ENCODE data around the gene NFIC. TPM values are rescaled to one million over a fixed set of nuclear protein-coding genes. Genes with fewer than 3 reads are reported as not detected.

Gene NFIC
- total RNA-seq, 4 donors from 2014 or later: 125 to 285 (median 155) TPM

DNA sequence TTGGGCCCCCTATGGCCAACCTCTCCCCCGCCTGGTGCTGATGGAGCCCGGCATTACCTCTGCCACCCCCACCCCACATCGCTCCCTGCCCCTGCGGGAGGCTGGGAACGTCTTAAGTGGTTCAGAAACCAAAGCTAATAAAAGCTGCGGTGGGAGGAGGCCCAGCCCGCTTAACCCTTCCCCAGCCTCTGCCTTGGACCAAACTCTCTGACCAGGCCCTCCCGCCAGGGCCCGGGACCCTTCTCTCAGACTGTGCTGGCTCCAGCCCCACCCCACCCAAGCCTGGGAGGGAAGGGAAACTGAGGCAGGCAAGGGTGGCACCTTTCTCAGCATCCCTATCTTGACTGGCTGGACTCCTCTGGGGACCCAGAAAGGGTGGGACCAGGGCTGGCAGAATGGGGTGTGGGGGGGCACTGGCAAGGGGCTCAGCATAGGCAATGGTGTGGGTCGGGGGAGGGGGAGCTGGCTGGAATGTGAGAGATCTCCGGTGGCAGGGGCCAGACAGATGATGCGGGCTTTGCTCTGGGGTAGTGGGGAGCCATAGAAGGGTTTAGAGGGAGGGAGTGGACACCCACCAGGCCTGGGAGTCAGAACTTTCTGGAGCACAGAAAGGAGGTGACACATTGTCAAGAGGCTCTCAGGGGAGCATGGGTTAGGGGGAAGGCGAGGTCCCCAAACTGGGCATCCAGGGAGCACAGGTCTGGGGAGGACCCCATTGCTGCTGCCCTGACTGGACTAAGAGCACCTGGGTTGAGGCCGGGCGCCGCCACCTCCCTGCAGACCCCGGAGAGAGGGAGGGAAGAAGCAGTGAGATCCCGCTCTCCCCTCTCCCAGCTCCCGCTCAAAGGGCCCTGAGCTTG lies 92.1 kb downstream of the NFIC start:
- peaks cover 0 to 85% of the 10 kb centered on the region in 2 donors for H3K36me3 ChIP-seq
- peaks cover 0 to 96% (median 38%) of the 10 kb centered on the region in 3 donors for H3K4me1 ChIP-seq
- TF ChIP-seq POLR2A (IDR thresholded peaks at IDR 0.05) (no peak), EP300 (IDR thresholded peaks at IDR 0.05) (no peak), POLR2AphosphoS5 (IDR thresholded peaks at IDR 0.05) (no peak)
- TF ChIP-seq, protein P1, sequence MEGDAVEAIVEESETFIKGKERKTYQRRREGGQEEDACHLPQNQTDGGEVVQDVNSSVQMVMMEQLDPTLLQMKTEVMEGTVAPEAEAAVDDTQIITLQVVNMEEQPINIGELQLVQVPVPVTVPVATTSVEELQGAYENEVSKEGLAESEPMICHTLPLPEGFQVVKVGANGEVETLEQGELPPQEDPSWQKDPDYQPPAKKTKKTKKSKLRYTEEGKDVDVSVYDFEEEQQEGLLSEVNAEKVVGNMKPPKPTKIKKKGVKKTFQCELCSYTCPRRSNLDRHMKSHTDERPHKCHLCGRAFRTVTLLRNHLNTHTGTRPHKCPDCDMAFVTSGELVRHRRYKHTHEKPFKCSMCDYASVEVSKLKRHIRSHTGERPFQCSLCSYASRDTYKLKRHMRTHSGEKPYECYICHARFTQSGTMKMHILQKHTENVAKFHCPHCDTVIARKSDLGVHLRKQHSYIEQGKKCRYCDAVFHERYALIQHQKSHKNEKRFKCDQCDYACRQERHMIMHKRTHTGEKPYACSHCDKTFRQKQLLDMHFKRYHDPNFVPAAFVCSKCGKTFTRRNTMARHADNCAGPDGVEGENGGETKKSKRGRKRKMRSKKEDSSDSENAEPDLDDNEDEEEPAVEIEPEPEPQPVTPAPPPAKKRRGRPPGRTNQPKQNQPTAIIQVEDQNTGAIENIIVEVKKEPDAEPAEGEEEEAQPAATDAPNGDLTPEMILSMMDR (IDR thresholded peaks at IDR 0.05): no peak
- WGBS, 2 donors (ENCODE audit: low coverage in 1 of 2): 33% methylated on average over 6 of the region's 19 CpGs; no CpG with 5 or more reads in 1 of the 2 donors
- H3K27ac ChIP-seq: peak overlapping the region; percentile 12 to 92 (median 86)
- no peaks in the 10 kb centered on the region for H3K9me3 ChIP-seq
- no peak for ATAC-seq
- peak overlapping the region in 1 of 2 donors; percentile 22 for H3K4me3 ChIP-seq
- H3K27me3 ChIP-seq: no peaks in the 10 kb centered on the region

DNA sequence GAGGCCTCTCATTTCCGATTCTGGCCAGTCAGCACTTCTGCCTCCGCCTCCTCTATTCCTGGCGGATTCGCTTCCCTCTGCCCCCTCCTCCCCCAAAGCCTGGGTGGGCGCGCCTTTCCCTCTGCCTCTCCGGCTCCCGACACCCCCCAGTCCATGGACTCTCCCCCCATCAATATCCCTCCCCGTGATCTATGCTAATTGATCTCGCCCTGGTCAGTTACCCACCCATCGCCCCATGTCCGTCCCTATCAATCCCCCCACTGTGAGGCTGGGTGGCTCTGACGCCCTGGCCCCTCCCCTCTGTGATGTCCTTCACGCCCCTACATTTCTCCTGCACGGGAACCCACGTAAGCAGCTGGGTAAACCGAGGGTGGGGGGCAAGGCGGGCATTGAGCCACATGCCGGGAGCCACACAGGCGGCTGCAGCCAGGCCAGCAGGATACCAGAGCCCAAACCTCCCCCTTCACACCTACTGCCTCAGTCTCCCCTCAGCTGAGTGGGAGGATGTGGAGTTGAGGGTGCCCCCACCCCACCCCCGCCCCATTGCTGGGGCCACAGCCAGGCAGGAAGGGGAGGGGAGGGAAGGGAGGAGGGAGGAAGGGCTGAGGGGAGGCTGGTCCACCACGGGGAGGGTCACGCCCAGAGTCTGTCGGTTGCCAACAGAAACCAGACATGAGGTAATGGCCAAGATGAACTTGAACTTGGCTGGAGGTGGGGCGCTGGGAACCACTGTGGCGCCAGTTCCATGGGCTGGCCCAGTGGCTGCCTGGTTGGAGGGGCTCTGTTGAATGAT lies 92.9 kb downstream of the NFIC start:
- WGBS, 2 donors (ENCODE audit: low coverage in 1 of 2): 14 to 47% methylated on average over 3 to 12 of the region's 26 CpGs
- H3K27ac ChIP-seq: peak overlapping the region; percentile 12 to 92 (median 86)
- peaks cover 4 to 96% (median 45%) of the 10 kb centered on the region in 3 donors for H3K4me1 ChIP-seq
- H3K36me3 ChIP-seq: peaks cover 0 to 85% of the 10 kb centered on the region in 2 donors
- TF ChIP-seq POLR2A (IDR thresholded peaks at IDR 0.05) (no peak), POLR2AphosphoS5 (IDR thresholded peaks at IDR 0.05) (peak; percentile 71), EP300 (IDR thresholded peaks at IDR 0.05) (peak; percentile 26)
- H3K4me3 ChIP-seq: peak overlapping the region in 1 of 2 donors; percentile 22
- ATAC-seq: peak; percentile 91
- no peaks in the 10 kb centered on the region for H3K9me3 ChIP-seq
- H3K27me3 ChIP-seq: no peaks in the 10 kb centered on the region

DNA sequence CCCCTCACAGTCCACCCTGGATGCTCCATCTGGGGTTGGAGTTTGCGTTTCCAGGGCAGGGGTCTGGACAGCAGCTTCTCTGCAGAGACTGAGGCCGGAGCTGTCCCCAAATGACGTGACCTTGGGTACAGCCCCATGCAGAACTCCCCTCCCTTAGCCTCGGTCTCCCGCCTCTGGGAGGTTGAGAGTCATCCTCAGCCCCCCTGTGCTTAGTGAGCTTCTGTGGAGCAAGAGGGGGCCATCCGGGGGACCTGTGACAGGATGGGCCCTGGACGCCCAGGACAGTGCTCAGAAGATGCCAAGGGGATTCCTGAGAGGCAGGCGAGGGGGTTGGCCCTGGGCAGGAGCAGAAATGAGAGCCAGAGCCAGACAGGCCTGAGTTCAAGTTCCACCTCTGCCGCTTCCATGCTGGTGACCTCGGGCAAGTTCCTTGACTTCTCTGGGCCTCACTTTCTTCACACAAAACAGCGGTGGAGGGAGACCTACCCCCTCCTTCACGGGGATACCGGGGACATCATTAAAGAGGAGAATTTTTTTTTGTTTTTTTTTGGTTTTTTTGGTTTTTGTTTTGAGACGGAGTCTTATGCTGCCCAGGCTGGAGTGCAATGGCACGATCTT lies 93.7 kb downstream of the NFIC start:
- Histone ChIP-seq H3K27me3 (no peaks in the 10 kb centered on the region), H3K4me3 (no peak overlapping the region), H3K4me1 (peaks cover 4 to 96% (median 50%) of the 10 kb centered on the region in 3 donors), H3K9me3 (no peaks in the 10 kb centered on the region), H3K27ac (peak overlapping the region; percentile 3 to 92 (median 86)), H3K36me3 (peaks cover 0 to 80% of the 10 kb centered on the region in 2 donors)
- TF ChIP-seq, protein P1 (IDR thresholded peaks at IDR 0.05): no peak
- TF ChIP-seq POLR2A (IDR thresholded peaks at IDR 0.05): no peak
- TF ChIP-seq POLR2AphosphoS5 (IDR thresholded peaks at IDR 0.05): no peak
- TF ChIP-seq EP300 (IDR thresholded peaks at IDR 0.05): no peak
- WGBS, 2 donors (ENCODE audit: low coverage in 1 of 2): 60 to 65% methylated on average over 1 to 5 of the region's 15 CpGs
- peak; percentile 9 for ATAC-seq

DNA sequence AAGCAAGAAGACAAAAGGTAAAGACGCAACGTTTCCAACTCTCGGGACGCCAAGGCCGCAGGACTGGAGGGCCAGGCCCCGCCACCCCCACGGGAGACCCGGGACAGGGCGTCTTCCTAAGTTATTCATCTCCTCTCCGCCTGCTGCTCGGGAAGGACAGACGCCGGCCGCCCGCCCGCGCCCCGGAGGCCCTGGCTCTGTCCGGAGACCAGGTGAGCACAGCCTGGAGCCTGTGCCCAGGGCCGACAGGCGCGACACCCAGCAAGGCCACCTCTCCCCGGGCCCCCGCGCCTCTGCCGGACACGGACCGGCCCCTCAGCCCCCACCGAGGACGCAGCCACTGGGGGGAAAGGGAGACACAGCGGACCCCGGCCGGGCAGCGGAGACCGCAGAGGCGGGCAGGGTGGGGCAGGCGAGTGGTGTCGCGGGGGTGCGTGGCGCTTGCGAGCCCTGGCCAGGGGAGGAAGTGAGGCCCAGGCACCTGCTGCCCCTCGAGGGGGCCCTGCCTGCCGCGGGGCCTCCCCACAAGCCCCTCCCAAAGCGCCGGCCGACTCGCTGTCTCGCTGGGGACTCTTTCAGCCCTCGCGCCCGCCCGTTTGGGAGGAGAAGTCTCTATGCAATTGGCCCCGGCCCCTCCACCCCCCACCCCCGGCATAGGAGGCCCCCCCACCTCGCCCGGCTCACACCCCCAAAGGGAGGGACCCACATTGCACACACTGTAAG lies 96.8 kb downstream of the NFIC start:
- Histone ChIP-seq H3K36me3 (peaks cover 0 to 49% of the 10 kb centered on the region in 2 donors), H3K27ac (peak overlapping the region; percentile 30 to 87 (median 85))
- WGBS, 2 donors (ENCODE audit: low coverage in 1 of 2): 0 to 67% methylated on average over 1 to 10 of the region's 58 CpGs

More for the DNA sequence above, 96.8 kb downstream of the NFIC start:
- Histone ChIP-seq H3K4me3 (no peak overlapping the region), H3K4me1 (peaks cover 4 to 98% (median 60%) of the 10 kb centered on the region in 3 donors), H3K27me3 (no peaks in the 10 kb centered on the region), H3K9me3 (no peaks in the 10 kb centered on the region)
- TF ChIP-seq POLR2AphosphoS5 (IDR thresholded peaks at IDR 0.05) (peak; percentile 16), EP300 (IDR thresholded peaks at IDR 0.05) (no peak)
- no peak for ATAC-seq

Data from gastroesophageal sphincter (tissue), 4 donors.